Activated CD4-positive, alpha-beta T cell treated with anti-CD3 and anti-CD28 coated beads, Interleukin-2, Interleukin-4, amounts not matched to agents 100 ng/mL and 50 ng/mL, durations not matched to agents 16 hours and 8 hours (primary cell): ENCODE measurements around the gene DKK3.

ENCODE experiments used
- DNase-seq: peaks from one replicate; pipeline ENCODE4 v3.0.0-alpha.2; 2020; ENCODE audit warnings: low spot score

Gene DKK3

GRCh38 chr11:12003815-12004214 is 4.6 kb downstream of the DKK3 start:
- DNase-seq = no peak

- DNase-seq = no peak
Measured at GRCh38 chr11:12003336-12003735, 5.1 kb downstream of the DKK3 start.

- no peak for DNase-seq
Measured at GRCh38 chr11:12001186-12001585, 7.2 kb downstream of the DKK3 start.

- DNase-seq = peak; percentile 50
Measured at GRCh38 chr11:11998091-11998781, 10.2 kb downstream of the DKK3 start.

GRCh38 chr11:11997049-11997322 is 11.4 kb downstream of the DKK3 start:
- DNase-seq = no peak

GRCh38 chr11:11996321-11997048 is 11.9 kb downstream of the DKK3 start:
- DNase-seq = no peak

- DNase-seq = no peak
Measured at GRCh38 chr11:11995601-11996000, 12.8 kb downstream of the DKK3 start.

GRCh38 chr11:11993839-11994238 is 14.6 kb downstream of the DKK3 start:
- DNase-seq = no peak

GRCh38 chr11:11992257-11993212 is 15.9 kb downstream of the DKK3 start:
- DNase-seq = no peak

GRCh38 chr11:11989774-11990744 is 18.4 kb downstream of the DKK3 start:
- no peak for DNase-seq

GRCh38 chr11:11988681-11989261 is 19.7 kb downstream of the DKK3 start:
- no peak for DNase-seq

- DNase-seq = no peak
Measured at GRCh38 chr11:11988099-11988651, 20.3 kb downstream of the DKK3 start.

GRCh38 chr11:11987503-11988022 is 20.9 kb downstream of the DKK3 start:
- no peak for DNase-seq

GRCh38 chr11:11985954-11986949 is 22.2 kb downstream of the DKK3 start:
- no peak for DNase-seq

- DNase-seq = no peak
Measured at GRCh38 chr11:11985016-11985715, 23.3 kb downstream of the DKK3 start.

- DNase-seq = no peak
Measured at GRCh38 chr11:11984563-11984962, 23.9 kb downstream of the DKK3 start.

- DNase-seq = no peak
Measured at GRCh38 chr11:11983427-11983826, 25.0 kb downstream of the DKK3 start.

GRCh38 chr11:11982975-11983374 is 25.5 kb downstream of the DKK3 start:
- no peak for DNase-seq

- no peak for DNase-seq
Measured at GRCh38 chr11:11982461-11982860, 26.0 kb downstream of the DKK3 start.
